Measurements from ENCODE around the gene RBM22. TPM values are rescaled to one million over a fixed set of nuclear protein-coding genes. Genes with fewer than 3 reads are reported as not detected.

Gene RBM22
- total RNA-seq, 1 experiment from 2014 or later: 34.0 TPM

- TF ChIP-seq, protein P1, sequence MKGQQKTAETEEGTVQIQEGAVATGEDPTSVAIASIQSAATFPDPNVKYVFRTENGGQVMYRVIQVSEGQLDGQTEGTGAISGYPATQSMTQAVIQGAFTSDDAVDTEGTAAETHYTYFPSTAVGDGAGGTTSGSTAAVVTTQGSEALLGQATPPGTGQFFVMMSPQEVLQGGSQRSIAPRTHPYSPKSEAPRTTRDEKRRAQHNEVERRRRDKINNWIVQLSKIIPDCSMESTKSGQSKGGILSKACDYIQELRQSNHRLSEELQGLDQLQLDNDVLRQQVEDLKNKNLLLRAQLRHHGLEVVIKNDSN (CRISPR knock-in tag; IDR thresholded peaks at IDR 0.05): no peak
- TF ChIP-seq, protein P2, sequence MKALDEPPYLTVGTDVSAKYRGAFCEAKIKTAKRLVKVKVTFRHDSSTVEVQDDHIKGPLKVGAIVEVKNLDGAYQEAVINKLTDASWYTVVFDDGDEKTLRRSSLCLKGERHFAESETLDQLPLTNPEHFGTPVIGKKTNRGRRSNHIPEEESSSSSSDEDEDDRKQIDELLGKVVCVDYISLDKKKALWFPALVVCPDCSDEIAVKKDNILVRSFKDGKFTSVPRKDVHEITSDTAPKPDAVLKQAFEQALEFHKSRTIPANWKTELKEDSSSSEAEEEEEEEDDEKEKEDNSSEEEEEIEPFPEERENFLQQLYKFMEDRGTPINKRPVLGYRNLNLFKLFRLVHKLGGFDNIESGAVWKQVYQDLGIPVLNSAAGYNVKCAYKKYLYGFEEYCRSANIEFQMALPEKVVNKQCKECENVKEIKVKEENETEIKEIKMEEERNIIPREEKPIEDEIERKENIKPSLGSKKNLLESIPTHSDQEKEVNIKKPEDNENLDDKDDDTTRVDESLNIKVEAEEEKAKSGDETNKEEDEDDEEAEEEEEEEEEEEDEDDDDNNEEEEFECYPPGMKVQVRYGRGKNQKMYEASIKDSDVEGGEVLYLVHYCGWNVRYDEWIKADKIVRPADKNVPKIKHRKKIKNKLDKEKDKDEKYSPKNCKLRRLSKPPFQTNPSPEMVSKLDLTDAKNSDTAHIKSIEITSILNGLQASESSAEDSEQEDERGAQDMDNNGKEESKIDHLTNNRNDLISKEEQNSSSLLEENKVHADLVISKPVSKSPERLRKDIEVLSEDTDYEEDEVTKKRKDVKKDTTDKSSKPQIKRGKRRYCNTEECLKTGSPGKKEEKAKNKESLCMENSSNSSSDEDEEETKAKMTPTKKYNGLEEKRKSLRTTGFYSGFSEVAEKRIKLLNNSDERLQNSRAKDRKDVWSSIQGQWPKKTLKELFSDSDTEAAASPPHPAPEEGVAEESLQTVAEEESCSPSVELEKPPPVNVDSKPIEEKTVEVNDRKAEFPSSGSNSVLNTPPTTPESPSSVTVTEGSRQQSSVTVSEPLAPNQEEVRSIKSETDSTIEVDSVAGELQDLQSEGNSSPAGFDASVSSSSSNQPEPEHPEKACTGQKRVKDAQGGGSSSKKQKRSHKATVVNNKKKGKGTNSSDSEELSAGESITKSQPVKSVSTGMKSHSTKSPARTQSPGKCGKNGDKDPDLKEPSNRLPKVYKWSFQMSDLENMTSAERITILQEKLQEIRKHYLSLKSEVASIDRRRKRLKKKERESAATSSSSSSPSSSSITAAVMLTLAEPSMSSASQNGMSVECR (CRISPR knock-in tag; IDR thresholded peaks at IDR 0.05; ENCODE audit: borderline replicate concordance): no peak
- TF ChIP-seq GTF2I (CRISPR knock-in tag; conservative IDR thresholded peaks at IDR 0.05): no peak
- no peak for TF ChIP-seq ZNF263 (CRISPR knock-in tag; IDR thresholded peaks at IDR 0.05; ENCODE audit: low read depth)
- TF ChIP-seq CREM (CRISPR knock-in tag; IDR thresholded peaks at IDR 0.05): no peak
- TF ChIP-seq ZNF281 (CRISPR knock-in tag; IDR thresholded peaks at IDR 0.05): no peak
- no peak for TF ChIP-seq EMX1 (CRISPR knock-in tag; IDR thresholded peaks at IDR 0.05)
Measured at GRCh38 chr5:150694612-150695011, 6.2 kb downstream of the RBM22 start (continued).

- DNase-seq (ENCODE audit: low spot score) (no peak), ATAC-seq (no peak)
- Mint-ChIP-seq H3K4me1 (peaks cover 9% of the 10 kb centered on the region), H3K27ac (no peak overlapping the region), H3K27me3 (ENCODE audit: low read depth) (no peaks in the 10 kb centered on the region), H3K4me3 (no peak overlapping the region), H3K36me3 (peaks cover 64% of the 10 kb centered on the region), H3K9me3 (no peaks in the 10 kb centered on the region)
- ChIA-PET POLR2A (no interaction called here), CTCF (interaction anchor here (1.4 kb wide), 1 partner anchor 9 kb away, joined by 5 read pairs; the partner anchor contains the start of gene RBM22)
- TF ChIP-seq GRHL2 (CRISPR knock-in tag; IDR thresholded peaks at IDR 0.05; ENCODE audit: insufficient replicate concordance, severe bottlenecking) (no peak), FOXJ3 (CRISPR knock-in tag; IDR thresholded peaks at IDR 0.05; ENCODE audit: borderline replicate concordance) (no peak), SOX15 (CRISPR knock-in tag; IDR thresholded peaks at IDR 0.05) (no peak), TP53 (CRISPR knock-in tag; IDR thresholded peaks at IDR 0.05) (no peak), ZNF671 (CRISPR knock-in tag; IDR thresholded peaks at IDR 0.05) (no peak), SP1 (CRISPR knock-in tag; conservative IDR thresholded peaks at IDR 0.05) (no peak), RORB (CRISPR knock-in tag; IDR thresholded peaks at IDR 0.05) (no peak), FOXK1 (CRISPR knock-in tag; IDR thresholded peaks at IDR 0.05) (no peak), E2F1 (CRISPR knock-in tag; IDR thresholded peaks at IDR 0.05) (no peak), AFF4 (CRISPR knock-in tag; IDR thresholded peaks at IDR 0.05; ENCODE audit: borderline replicate concordance) (no peak)
- TF ChIP-seq, protein P3, sequence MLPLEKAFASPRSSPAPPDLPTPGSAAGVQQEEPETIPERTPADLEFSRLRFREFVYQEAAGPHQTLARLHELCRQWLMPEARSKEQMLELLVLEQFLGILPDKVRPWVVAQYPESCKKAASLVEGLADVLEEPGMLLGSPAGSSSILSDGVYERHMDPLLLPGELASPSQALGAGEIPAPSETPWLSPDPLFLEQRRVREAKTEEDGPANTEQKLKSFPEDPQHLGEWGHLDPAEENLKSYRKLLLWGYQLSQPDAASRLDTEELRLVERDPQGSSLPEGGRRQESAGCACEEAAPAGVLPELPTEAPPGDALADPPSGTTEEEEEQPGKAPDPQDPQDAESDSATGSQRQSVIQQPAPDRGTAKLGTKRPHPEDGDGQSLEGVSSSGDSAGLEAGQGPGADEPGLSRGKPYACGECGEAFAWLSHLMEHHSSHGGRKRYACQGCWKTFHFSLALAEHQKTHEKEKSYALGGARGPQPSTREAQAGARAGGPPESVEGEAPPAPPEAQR (CRISPR knock-in tag; IDR thresholded peaks at IDR 0.05): no peak
- TF ChIP-seq, protein P4, sequence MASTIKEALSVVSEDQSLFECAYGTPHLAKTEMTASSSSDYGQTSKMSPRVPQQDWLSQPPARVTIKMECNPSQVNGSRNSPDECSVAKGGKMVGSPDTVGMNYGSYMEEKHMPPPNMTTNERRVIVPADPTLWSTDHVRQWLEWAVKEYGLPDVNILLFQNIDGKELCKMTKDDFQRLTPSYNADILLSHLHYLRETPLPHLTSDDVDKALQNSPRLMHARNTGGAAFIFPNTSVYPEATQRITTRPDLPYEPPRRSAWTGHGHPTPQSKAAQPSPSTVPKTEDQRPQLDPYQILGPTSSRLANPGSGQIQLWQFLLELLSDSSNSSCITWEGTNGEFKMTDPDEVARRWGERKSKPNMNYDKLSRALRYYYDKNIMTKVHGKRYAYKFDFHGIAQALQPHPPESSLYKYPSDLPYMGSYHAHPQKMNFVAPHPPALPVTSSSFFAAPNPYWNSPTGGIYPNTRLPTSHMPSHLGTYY (CRISPR knock-in tag; IDR thresholded peaks at IDR 0.05): no peak
- TF ChIP-seq, protein P5, sequence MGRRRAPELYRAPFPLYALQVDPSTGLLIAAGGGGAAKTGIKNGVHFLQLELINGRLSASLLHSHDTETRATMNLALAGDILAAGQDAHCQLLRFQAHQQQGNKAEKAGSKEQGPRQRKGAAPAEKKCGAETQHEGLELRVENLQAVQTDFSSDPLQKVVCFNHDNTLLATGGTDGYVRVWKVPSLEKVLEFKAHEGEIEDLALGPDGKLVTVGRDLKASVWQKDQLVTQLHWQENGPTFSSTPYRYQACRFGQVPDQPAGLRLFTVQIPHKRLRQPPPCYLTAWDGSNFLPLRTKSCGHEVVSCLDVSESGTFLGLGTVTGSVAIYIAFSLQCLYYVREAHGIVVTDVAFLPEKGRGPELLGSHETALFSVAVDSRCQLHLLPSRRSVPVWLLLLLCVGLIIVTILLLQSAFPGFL (CRISPR knock-in tag; IDR thresholded peaks at IDR 0.05; ENCODE audit: borderline replicate concordance): no peak
Measured at GRCh38 chr5:150692276-150692675, 8.6 kb downstream of the RBM22 start.

All from WTC11 (cell line).